ENCODE measurements around the gene MEAF6.
"Not testable (repeated sequence)": the region's sequence is repeated elsewhere in the genome, so short reads cannot be mapped to it uniquely, and the experiment has no call there.

The MEAF6 gene

DNA sequence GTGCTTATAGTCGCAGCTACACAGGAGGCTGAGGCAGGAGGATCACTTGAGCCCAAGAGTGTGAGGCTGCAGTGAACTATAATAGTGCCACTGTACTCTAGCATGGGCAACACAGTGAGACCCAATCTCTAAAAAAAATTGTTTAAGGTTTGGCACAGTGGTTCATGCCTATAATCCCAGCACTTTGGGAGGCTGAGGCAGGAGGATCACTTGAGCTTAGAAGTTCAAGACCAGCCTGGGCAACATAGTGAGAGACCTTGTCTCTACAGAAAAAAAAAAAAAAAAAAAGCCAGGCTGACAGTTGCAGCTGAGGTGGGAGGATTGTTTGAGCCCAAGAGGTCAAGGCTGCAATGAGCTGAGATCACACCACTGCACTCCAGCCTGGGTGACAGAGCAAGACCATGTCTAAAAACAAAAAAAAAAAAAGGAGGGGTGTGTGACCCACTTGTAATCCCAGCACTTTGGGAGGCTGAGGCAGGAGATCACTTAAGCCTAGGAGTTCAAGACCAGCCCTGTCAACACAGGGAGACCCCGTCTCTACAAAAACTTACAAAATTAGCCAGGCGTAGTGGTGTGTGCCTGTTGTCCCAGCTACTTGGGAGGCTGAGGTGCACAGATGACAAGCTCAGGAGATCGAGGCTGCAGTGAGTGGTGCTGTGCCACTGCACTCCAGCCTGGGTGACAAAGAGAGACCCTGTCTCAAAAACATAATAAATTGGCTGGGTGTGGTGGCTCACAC, 18.0 kb upstream of the MEAF6 start:
- not testable (repeated sequence) for DNase-seq (ENCODE audit: low spot score)

DNA sequence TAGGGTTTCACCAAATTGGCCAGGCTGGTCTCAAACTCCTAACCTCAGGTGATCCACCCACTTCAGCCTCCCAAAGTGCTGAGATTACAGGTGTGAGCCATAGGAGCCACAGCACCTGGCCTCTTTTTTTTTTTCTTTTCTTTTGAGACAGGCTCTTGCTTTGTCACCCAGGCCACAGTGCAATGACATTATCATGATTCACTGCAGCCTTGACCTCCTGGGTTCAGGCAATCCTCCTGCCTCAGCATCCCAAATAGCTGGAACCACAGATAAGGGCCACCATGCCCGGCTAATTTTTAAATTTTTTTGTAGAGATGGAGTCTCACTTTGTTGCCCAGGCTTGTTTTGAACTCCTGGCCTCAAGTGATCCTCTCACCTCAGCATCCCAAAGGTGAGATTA, 15.3 kb upstream of the MEAF6 start:
- DNase-seq (ENCODE audit: low spot score) = not testable (repeated sequence)

DNA sequence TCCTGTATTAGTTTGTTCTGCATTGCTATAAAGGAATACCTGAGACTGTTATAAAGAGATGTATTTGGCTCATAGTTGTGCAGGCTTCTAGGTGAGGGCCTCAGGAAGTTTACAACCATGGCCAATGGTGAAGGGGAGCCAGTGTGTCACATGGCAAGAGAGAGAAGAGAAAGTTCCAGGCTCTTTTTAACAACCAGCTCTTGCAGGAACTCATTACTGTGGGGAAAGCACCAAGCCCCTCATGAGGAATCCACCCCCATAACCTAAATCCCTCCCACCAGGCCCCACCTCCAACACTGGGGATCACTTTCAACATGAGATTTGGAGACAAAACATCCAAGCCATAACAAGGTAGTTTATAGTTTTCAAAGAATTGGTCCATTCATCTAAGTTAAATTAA, 5.0 kb upstream of the MEAF6 start:
- DNase-seq (ENCODE audit: low spot score) = no peak

DNA sequence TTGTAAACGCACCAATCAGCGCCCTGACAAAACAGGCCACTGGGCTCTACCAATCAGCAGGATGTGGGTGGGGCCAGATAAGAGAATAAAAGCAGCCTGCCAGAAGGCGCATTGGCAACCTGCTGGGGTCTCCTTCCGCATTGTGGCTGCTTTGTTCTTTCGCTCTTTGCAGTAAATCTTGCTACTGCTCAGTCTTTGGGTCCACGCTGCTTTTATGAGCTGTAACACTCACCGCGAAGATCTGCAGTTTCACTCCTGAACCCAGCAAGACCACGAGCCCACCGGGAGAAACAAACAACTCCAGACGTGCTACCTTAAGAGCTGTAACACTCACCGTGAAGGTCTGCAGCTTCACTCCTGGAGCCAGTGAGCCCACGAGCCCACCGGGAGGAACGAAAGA, 4.4 kb upstream of the MEAF6 start:
- not testable (repeated sequence) for DNase-seq (ENCODE audit: low spot score)

DNA sequence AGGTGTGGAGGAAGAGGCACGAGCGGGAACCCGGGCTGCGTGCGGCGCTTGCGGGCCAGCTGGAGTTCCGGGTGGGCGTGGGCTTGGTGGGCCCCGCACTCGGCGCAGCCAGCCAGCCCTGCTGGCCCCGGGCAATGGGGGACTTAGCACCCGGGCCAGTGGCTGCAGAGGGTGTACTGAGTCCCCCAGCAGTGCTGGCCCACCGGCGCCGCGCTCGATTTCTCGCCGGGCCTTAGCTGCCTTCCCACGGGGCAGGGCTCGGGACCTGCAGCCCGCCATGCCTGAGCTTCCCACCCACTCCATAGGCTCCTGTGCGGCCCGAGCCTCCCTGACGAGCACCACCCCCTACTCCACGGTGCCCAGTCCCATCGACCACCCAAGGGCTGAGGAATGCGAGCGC, 3.7 kb upstream of the MEAF6 start:
- DNase-seq (ENCODE audit: low spot score) = not testable (repeated sequence)

DNA sequence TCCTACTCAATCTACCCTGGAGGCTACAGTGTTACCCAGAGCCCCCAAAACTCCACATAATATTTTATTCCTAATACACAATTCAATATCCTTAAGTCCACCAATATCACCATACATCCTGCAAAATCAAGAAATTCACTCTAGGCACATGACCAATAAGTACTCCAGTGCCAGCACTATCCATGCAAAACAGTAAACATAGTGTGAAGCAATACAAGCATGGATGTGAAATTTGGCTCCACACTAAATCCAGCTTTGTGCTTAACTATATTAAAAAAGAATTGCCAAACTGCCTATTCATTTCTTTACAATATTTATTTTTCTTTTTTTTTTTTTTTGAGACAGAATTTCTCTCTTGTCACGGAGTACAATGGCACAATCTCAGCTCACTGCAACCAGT, 3.0 kb upstream of the MEAF6 start:
- no peak for DNase-seq (ENCODE audit: low spot score)

DNA sequence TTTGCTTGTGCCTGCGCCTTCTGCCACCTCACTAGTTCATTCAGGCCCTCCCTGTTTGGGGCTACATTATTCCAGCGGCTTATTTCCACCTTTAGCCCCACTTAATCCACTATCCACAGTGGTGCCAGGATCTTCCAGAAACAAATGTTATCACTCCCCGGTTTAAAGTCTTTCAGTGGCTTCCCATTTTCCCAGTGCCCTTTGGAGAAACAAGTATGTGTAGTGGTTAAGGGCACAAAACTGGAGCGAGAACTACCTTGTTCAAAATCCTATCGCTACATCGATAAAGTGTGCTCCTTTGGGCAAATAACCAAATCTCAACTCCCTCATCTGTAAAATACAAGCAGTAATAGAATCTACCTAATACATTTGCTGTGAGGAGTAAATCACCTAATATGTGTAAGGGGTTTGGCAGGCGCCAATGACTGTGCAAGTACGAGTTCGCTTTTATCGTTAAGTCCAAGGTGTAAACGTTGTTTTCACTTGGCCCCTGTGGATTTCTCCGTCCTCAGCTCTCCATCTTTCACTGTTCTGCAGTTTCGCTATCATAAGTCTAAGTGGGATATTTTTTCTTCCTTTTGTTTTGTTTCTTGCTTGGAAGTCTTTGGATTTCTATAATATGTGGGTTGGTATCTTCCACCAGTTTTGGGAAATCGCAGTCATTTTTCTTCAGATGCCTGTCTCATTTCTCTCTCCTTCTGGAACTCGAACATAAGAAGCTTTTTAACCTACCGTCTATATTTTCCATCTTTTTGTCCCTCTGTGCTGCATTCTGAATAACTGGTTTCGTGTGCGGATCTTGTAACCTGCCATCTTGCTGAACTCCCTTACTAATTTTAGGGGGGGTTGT, 844 bp upstream of the MEAF6 start:
- DNase-seq (ENCODE audit: low spot score) = no peak

DNA sequence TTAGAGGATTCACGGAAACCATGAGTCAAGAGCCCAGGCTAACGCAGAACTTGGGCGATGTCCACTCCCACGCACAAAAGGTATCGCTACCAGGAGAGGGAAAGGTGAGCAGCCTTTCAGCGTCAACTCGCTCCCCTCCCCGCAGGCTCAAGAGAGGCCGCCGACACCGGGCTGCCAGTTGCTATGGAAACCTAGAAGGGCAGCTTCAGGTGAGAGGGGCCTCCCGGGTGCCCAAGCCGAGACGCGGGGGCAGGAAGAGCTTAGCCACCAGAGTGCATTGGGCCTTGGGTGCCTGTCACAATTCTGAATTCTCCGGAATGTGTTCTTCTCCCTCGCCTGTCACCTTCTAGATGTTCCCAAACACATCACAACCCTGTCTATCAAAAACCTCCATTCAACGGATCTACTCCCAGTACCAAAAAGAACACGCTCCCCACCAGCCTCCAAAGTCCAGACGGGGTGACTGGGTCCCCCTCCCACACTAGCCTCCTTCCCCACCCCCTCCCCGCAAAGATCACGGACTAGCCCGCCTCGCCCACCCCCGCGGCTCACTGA, 694 bp downstream of the MEAF6 start:
- peak; percentile 21 for DNase-seq (ENCODE audit: low spot score)

DNA sequence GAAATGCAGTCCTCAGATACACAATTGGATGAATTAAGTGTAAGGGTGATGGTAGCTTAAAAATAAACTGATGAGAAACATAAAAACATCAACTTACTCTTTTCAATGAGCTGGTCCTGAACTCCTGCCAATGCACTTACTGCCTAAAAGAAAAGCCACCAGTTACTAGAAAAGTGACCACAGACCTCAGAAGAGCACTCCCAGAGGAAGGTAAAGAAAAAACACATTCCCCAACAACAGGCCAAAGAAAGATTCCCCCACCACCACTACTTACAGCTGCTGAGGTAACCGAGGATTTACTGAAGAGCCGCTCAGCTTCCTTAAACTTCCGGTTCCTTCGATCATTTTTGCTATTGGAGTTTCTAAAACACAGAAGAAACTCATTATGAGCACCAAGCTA, 5.4 kb downstream of the MEAF6 start:
- DNase-seq (ENCODE audit: low spot score) = no peak

DNA sequence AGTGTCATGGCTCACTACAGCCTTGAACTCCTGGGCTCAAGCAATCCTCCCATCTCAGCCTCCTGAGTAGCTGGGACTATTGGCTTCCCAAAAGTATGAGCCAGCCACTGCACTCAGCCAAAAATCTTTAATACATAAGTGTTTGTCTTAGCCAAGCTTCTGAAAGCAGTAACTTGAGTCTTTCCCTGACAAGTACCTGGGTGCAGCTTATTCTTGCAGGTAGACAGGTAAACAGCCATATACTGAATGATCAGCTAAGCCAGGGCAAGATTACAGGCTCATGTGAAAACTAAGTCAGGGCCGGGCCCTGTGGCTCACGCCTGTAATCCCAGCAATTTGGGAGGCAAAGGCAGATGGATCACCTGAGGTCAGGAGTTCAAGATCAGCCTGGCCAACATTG, 7.8 kb downstream of the MEAF6 start:
- DNase-seq (ENCODE audit: low spot score) = no peak

DNA sequence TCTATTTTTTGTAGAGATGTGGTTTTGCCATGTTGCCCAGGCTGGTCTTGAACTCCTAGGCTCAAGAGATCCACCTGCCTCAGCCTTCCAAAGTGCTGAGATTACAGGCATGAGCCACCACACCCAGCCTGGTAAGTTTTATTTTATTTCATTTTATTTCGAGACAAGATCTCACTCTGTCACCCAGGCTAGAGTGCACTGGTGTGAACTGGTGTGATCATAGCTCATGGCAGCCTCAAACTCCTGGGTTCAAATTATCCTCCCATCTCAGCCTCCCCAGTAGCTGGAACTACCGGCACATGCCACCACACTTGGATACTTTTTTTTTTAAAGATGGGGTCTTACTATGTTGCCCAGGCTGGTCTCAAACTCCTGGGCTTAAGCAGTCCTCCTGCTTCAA, 11.8 kb downstream of the MEAF6 start:
- not testable (repeated sequence) for DNase-seq (ENCODE audit: low spot score)

DNA sequence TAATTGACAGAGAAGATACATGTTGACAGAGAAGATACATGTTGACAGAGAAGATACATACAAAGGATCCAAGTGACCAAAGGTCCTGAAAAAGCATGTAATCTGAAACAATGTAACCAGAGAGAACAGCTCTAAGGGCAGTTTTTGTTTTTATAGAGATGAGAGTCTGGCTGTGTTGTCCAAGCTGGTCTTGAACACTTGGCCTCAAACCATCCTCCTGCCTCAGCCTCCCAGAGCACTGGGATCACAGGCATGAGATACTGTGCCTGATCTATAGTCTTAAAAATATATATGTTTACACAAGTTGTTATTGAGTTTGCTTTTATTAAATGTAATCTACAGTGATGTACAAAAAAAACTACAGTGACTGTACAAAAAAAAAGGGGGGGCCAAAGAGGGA, 12.5 kb downstream of the MEAF6 start:
- DNase-seq (ENCODE audit: low spot score) = no peak

DNA sequence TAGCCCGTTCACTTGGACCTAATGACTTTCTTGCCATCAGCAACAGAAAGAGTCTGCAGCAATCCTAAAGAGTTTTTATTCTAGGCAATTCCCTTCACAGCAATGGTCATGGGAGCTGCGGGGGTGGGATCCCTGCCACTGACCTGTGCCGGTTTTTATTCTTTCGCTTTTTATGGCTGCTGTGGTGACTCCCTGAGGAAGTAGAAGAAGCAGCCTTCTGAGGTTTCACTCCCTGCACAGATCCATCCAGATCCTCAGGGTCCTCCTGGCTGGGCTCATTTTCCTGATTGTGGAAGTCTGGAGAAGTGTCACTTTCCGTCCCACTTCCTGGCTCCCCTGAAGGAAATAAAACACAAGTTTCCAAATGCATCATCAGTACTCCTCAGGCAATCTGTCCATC, 12.9 kb downstream of the MEAF6 start:
- no peak for DNase-seq (ENCODE audit: low spot score)

DNA sequence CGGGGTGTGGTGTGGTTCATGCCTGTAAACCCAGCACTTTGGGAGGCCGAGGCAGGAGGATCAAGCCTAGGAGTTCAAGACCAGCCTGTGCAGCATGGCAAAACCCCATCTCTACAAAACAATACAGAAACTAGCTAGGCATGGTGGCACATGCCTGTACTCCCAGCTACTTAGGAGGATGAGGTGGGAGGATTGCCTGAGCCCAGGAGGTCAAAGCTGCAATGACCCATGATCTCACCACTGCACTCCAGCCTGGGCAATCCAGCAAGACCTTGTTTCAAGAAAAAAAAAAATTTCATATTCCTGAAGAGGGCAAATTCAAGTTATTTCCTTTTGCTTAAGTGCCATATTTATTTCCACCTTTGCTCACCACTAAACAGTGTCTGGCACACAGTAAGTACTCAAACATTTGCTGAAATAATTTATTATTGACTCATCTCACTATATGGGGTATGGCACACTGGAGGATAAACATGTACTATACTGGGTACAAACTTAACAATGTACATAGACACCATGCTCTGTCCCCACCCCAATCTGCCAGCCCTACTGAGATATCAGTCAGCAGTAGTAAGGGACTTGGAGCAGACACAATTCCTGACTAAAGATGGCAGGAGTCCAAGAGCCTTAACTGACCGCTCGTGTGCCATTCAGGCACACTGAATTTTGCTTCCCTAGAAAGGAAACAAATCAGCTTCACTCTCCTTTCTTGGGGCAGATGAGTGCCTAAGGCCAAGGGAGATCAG, 15.5 kb downstream of the MEAF6 start:
- no peak for DNase-seq (ENCODE audit: low spot score)

DNA sequence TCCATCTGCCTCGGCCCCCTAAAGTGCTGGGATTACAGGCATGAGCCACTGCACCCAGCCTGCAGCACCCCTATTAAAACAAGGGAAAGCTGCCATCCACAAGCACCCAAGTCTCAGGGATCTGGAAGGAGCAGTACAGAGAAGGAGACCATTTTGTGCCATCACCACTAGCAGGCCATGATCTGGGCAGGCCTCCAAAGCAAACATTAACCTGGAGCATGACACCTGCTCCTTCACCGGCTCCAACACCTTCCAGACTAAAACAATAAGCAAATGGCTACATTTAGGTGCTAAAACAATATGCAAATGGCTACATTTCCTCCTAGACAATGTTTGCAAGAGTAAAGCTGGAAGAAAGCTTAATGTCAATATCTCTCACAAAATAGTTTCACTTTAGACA, 16.7 kb downstream of the MEAF6 start:
- no peak for DNase-seq (ENCODE audit: low spot score)

DNA sequence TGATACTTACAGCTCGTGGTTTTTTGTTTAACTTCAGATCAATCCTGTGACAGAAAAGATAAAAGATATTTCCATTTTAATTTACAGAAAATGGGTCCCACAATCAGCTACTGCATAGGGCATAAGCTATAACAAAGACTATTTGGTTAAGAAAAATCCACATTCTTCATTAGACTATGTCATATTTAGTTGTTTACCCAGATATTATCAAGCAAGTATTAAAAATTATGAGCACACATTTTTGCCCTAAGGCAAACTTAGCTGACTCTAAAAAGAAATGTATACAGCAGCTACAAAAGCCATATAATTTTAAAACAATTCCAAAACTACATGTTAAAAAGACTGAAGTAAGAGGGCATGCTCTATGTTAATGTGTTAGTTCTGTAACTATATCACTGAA, 18.7 kb downstream of the MEAF6 start:
- no peak for DNase-seq (ENCODE audit: low spot score)

DNA sequence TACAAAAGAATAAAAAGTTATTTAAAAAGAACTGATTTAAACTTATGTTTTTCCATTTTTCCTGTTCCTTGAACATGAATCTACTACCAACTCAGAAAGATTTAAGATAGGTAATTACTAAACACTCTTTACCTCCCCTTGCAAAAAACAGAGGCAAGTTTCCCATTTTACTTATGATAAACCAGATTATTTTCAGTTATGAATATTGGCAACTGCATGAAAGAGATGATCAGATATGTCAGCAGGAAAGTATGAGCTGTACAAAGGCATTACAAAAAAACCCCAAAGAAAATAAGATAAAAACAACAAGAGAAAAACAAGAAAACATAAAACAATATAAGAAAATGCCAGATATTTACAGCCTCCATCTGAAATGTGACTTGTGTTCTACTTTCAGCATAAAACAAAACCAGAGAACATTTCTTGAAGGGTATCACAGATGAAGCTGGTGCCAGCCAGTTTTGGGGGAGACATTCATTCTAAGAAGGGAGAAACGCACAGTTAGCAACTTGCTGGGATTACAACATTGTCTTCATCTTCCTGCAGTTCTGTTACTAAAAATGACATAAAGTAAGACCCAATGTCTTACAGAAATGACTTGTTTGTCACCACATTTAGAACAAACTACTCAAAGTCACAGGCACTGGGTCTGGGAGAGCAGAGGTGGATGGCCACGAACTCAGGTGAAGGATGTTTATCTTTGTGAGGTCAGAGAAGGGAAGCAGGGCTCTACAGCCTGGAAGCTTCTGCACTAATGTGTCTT, 21.0 kb downstream of the MEAF6 start:
- no peak for DNase-seq (ENCODE audit: low spot score)

DNA sequence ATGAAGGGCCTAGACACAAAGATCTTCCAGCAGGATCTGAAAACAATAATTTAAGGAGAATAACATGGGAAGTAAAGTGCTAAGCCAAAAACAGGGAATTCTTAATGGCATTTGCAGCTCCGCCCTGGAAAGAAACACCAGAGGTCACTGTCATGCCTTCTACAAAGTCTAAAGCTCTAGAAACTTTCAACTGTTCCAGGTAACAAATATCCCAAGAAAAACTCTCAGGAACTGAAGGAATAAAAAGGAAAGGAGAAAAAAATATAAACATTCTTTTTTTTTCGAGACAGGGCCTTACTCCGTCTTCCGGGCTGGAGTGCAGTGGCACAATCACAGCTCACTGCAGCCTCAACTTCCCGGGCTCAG, 27.0 kb downstream of the MEAF6 start:
- DNase-seq (ENCODE audit: low spot score) = no peak

DNA sequence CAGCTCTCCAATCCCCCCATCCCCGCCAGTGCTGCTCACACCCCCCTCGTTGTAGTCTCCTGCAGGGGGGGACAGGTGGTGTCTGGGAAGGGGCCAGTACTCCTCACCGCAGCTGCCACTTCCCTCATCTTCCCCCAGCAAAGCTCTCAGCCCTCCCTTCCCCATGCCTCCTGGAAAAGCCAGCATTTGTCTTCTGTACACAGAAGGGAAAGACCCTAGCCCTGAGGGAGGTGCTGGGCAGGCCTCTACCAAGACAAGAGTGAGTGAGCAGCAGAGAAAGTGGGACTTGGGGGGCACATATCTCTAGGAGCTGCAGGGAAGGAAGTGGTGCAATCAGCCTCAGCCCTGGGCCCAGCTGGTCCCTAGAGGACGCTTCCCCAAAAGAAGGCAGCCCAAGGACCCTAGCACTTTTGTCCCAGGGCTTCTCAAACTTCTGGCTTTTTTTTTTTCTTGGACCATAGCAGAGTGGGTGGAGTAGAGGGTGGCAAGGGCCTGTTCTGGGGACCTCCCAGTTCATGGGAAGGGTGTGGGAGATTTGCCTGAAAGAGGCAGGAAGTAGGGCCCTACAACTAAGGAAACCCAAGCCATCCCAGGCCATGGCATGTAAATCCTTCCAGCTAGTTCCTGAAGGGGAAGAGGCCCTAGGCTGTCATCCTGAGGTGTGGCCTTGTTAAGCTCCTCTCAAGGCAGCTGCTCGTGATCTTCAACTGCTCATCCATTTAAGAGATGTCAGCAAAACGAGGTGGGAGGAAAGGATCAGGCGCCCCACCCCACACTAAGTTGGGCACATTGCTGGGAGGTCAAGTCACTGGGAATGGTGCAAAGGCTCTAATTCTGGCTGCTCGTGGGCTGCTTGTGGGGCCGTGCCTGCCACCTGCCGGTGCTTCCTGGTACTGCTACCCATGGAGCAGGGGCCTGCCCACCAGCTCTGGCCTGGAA, 27.6 kb downstream of the MEAF6 start:
- no peak for DNase-seq (ENCODE audit: low spot score)

DNA sequence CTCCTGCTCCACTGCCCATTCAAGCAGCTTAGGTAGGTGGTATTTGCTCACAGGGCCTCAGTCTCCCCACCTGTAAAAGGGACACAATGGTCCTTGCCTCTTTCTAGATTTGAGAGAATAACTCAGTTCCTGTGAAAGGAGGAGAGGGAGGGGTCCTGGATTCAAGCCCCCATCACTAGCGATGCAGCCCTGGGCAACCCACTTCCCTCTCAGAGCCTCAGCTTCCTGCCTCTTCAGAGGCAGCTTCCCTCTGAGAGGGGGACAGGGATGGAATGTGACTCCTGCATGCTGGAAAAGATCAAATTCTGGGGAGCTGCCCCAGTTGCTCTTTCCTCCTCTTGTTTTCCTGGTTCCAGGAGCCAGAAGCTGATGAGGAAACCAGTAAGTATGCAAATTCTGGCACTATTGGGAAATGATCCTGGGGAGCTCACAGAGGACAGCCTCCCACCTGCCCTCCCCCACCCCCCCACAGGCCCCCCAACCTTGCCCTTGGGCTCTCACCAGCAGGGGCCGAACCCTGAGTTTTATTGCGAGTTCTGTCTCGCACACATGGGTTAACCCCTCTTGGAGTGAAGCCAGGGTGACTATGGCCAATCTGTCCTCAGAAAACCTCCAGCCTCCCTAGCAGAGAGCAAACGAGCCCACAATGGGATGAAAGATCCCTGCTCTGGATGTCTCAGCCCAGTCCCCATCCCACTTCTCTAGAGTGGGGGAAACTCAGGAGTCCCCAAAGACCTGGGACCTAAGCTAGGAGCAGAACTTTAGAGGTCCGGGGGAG, 28.5 kb downstream of the MEAF6 start:
- DNase-seq (ENCODE audit: low spot score) = no peak
